Measurements from ENCODE around the gene HK3. TPM values are rescaled to one million over a fixed set of nuclear protein-coding genes. Genes with fewer than 3 reads are reported as not detected.

HK3 gene
- total RNA-seq, 3 donors from 2014 or later = 2.5 to 5.0 (median 4.3) TPM

- H3K27ac ChIP-seq = no peak overlapping the region
- no peaks in the 10 kb centered on the region for H3K9me3 ChIP-seq
- intact Hi-C loops (cut with DNase I; ENCODE audit: low total_unique reads) = no loop called here
- TF ChIP-seq POLR2AphosphoS5 (IDR thresholded peaks at IDR 0.05) (no peak), POLR2A (IDR thresholded peaks at IDR 0.05) (no peak), CTCF (IDR thresholded peaks at IDR 0.05) (no peak)
- no peaks in the 10 kb centered on the region for H3K4me1 ChIP-seq
- peaks cover 0 to 45% of the 10 kb centered on the region in 2 donors for H3K27me3 ChIP-seq
- no peak for DNase-seq (ENCODE audit: low spot score in 2 of 2)
- H3K4me3 ChIP-seq = no peak overlapping the region
- H3K36me3 ChIP-seq = no peaks in the 10 kb centered on the region
Measured at GRCh38 chr5:176876506-176877431, 22.4 kb downstream of the HK3 start.

DNA sequence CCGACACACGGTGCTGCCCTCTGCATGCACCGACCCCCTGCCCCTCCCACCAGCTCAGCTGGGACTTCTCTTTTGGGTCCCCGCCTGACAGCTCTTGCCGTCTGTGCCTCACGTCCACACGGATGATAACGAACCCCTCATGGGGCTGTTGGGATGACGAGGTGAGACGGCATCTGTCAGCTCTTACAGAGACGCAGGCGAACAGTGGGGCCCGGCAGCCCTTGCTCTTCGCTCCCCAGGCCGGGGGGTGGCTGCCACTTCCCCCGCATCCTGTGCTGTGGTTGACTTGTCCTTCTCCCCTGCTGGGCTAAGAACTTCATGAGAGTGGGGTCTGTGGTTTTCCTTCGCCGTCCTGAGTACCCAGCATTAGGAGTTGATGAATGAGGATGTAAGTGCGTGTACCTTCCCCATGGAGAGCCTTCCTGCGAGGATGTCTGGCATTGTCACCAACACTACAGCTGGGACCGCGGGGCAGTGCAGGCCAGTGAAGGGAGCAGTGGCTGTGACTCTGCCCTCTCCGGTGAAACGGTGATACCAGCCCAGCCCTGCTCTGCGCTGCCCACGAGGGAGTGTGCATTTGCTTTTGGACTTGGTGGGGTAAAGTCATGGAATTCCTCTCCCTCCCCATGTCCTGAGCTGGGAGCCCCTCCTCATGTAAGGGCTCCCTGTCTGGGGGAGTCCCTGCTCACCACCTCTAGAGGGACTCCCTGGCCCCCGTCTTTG lies 23.2 kb downstream of the HK3 start:
- intact Hi-C loops (cut with DNase I; ENCODE audit: low total_unique reads) = no loop called here
- H3K36me3 ChIP-seq = no peaks in the 10 kb centered on the region
- TF ChIP-seq CTCF (IDR thresholded peaks at IDR 0.05) (no peak), POLR2AphosphoS5 (IDR thresholded peaks at IDR 0.05) (no peak), POLR2A (IDR thresholded peaks at IDR 0.05) (no peak)
- H3K9me3 ChIP-seq = no peaks in the 10 kb centered on the region
- DNase-seq (ENCODE audit: low spot score in 2 of 2) = no peak
- H3K27ac ChIP-seq = no peak overlapping the region
- peaks cover 0 to 41% of the 10 kb centered on the region in 2 donors for H3K27me3 ChIP-seq
- H3K4me1 ChIP-seq = no peaks in the 10 kb centered on the region
- H3K4me3 ChIP-seq = no peak overlapping the region

DNA sequence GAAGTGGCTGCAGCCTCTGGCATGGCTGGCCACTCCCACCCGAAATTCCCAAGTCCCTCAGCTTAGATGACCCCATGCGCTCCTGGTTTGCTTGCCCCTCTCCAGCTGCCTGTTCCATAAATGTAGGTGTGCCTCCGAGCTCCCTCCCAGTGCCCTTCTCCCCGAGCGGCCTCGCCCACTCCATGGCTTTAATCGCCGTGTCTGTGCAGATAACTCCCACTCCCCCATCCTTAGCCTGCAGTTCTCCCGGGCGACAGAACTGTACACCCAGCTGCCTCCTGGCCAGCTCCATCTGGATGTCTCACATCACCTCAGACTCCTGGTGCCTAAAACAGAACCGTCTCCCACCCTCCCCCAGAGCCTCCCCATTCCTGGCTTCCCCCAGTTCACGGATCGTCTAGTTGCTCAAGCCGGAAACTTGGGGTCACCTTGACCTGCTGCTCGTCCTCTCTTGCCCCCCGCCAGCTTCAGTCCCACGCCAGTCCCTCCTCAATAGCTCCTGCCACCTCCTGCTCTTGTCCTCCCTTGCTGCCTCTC lies 24.1 kb downstream of the HK3 start:
- H3K27ac ChIP-seq = no peak overlapping the region

GRCh38 chr5:176874198-176874780 lies 24.9 kb downstream of the HK3 start:
- H3K36me3 ChIP-seq = no peaks in the 10 kb centered on the region
- intact Hi-C loops (cut with DNase I; ENCODE audit: low total_unique reads) = no loop called here
- H3K27me3 ChIP-seq = peaks cover 0 to 40% of the 10 kb centered on the region in 2 donors
- TF ChIP-seq CTCF (IDR thresholded peaks at IDR 0.05) (no peak), POLR2AphosphoS5 (IDR thresholded peaks at IDR 0.05) (no peak), POLR2A (IDR thresholded peaks at IDR 0.05) (no peak)
- no peaks in the 10 kb centered on the region for H3K4me1 ChIP-seq
- H3K4me3 ChIP-seq = no peak overlapping the region
- no peaks in the 10 kb centered on the region for H3K9me3 ChIP-seq
- no peak for DNase-seq (ENCODE audit: low spot score in 2 of 2)
- no peak overlapping the region for H3K27ac ChIP-seq

More for the DNA sequence above, 24.1 kb downstream of the HK3 start:
- Histone ChIP-seq H3K4me1 (no peaks in the 10 kb centered on the region), H3K27me3 (peaks cover 0 to 41% of the 10 kb centered on the region in 2 donors), H3K9me3 (no peaks in the 10 kb centered on the region), H3K36me3 (no peaks in the 10 kb centered on the region), H3K4me3 (no peak overlapping the region)
- no peak for DNase-seq (ENCODE audit: low spot score in 2 of 2)
- intact Hi-C loops (cut with DNase I; ENCODE audit: low total_unique reads) = no loop called here
- no peak for TF ChIP-seq POLR2A (IDR thresholded peaks at IDR 0.05)
- TF ChIP-seq CTCF (IDR thresholded peaks at IDR 0.05) = no peak
- TF ChIP-seq POLR2AphosphoS5 (IDR thresholded peaks at IDR 0.05) = no peak
